ENCODE data around the gene METTL22.

The METTL22 gene

GRCh38 chr16:8679151-8679550 is 57.7 kb downstream of the METTL22 start:
- ATAC-seq (replicated peaks; ENCODE audit: extremely low read depth, poor library complexity, severe bottlenecking) (no peak), DNase-seq (ENCODE audit: low spot score in 2 of 2) (no peak)
- no peak overlapping the region for H3K27ac Mint-ChIP-seq (ENCODE audit: low read depth)
- peaks cover 25% of the 10 kb centered on the region for H3K4me1 Mint-ChIP-seq
- H3K27me3 Mint-ChIP-seq, result no peaks in the 10 kb centered on the region
- no peak overlapping the region for H3K4me3 Mint-ChIP-seq
- peaks cover 10% of the 10 kb centered on the region for H3K36me3 Mint-ChIP-seq (ENCODE audit: insufficient read depth)
- H3K9me3 Mint-ChIP-seq, result peaks cover 6% of the 10 kb centered on the region

- Mint-ChIP-seq H3K9me3 (peaks cover 6% of the 10 kb centered on the region), H3K27ac (ENCODE audit: low read depth) (no peak overlapping the region), H3K27me3 (no peaks in the 10 kb centered on the region), H3K36me3 (ENCODE audit: insufficient read depth) (peaks cover 7% of the 10 kb centered on the region), H3K4me3 (no peak overlapping the region), H3K4me1 (peaks cover 9% of the 10 kb centered on the region)
- no peak for DNase-seq (ENCODE audit: low spot score in 2 of 2)
- ATAC-seq (replicated peaks; ENCODE audit: extremely low read depth, poor library complexity, severe bottlenecking), result no peak
Measured at GRCh38 chr16:8682551-8683259, 61.2 kb downstream of the METTL22 start.

GRCh38 chr16:8683640-8684039 is 62.1 kb downstream of the METTL22 start:
- H3K27ac Mint-ChIP-seq (ENCODE audit: low read depth), result no peak overlapping the region
- H3K27me3 Mint-ChIP-seq, result no peaks in the 10 kb centered on the region
- peaks cover 9% of the 10 kb centered on the region for H3K4me1 Mint-ChIP-seq
- ATAC-seq (replicated peaks; ENCODE audit: extremely low read depth, poor library complexity, severe bottlenecking), result no peak
- H3K36me3 Mint-ChIP-seq (ENCODE audit: insufficient read depth), result peaks cover 9% of the 10 kb centered on the region
- H3K9me3 Mint-ChIP-seq, result peaks cover 6% of the 10 kb centered on the region
- no peak for DNase-seq (ENCODE audit: low spot score in 2 of 2)
- H3K4me3 Mint-ChIP-seq, result no peak overlapping the region

- Mint-ChIP-seq H3K27ac (ENCODE audit: low read depth) (no peak overlapping the region), H3K9me3 (peaks cover 9% of the 10 kb centered on the region), H3K36me3 (ENCODE audit: insufficient read depth) (peaks cover 13% of the 10 kb centered on the region), H3K4me1 (no peaks in the 10 kb centered on the region), H3K4me3 (no peak overlapping the region), H3K27me3 (no peaks in the 10 kb centered on the region)
- ATAC-seq (replicated peaks; ENCODE audit: extremely low read depth, poor library complexity, severe bottlenecking) (no peak), DNase-seq (ENCODE audit: low spot score in 2 of 2) (no peak)
Measured at GRCh38 chr16:8685617-8686016, 64.1 kb downstream of the METTL22 start.

DNA sequence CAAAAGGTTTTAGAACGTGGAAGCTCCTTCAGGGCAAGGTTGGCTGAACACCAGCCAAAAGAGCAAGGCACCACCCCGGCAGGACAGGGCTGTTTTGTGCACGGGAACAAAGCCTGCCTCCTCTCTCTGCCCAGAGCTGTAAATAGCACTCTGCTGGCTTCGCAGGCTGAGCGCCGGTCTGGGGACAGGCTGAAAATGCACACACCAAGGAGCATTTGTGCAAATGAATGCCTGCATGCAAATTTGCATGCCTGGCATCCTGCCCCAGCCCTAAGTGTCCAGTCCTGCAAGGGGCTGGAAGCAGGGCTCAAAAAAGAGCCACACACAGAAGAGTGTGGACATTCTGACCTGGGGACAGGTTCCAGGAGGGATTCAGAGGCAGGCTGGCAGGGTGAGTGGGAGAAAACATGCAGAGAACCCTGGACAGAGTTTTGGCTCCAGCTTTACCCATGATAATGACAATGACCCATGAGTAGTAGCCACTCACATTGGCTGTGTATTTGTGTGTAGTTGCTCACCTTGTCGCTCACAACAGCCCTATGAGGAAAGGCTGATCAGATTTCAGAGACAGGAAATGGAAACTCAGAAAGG is 64.6 kb downstream of the METTL22 start:
- Mint-ChIP-seq H3K27ac (ENCODE audit: low read depth) (no peak overlapping the region), H3K27me3 (no peaks in the 10 kb centered on the region), H3K4me3 (no peak overlapping the region), H3K9me3 (peaks cover 9% of the 10 kb centered on the region), H3K4me1 (no peaks in the 10 kb centered on the region), H3K36me3 (ENCODE audit: insufficient read depth) (peaks cover 13% of the 10 kb centered on the region)
- ATAC-seq (replicated peaks; ENCODE audit: extremely low read depth, poor library complexity, severe bottlenecking) (no peak), DNase-seq (ENCODE audit: low spot score in 2 of 2) (no peak)

DNA sequence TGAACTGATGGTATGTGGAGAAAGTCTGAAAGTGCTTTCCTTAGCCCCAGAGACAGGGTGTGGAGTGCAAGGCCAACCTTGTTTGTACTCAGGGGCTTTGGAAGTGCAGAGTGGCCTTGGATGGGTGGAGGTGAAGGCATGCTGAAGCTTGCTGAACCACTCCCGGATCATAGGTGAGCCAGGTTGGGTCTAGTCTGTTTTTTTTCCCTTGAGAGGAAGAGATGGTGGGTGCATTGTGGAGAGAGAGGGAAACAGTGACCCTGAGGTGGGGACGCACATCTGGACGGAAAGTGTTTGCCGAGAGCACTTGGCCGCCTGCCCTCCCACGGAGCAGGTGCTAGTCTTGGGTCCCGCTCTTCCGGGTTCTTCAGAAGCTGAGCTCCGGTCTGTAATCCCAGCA is 65.4 kb downstream of the METTL22 start:
- H3K36me3 Mint-ChIP-seq (ENCODE audit: insufficient read depth), result peaks cover 13% of the 10 kb centered on the region
- H3K4me3 Mint-ChIP-seq, result no peak overlapping the region
- H3K4me1 Mint-ChIP-seq, result no peaks in the 10 kb centered on the region
- H3K27me3 Mint-ChIP-seq, result no peaks in the 10 kb centered on the region
- DNase-seq (ENCODE audit: low spot score in 2 of 2) (no peak), ATAC-seq (replicated peaks; ENCODE audit: extremely low read depth, poor library complexity, severe bottlenecking) (no peak)
- H3K9me3 Mint-ChIP-seq, result peaks cover 9% of the 10 kb centered on the region
- H3K27ac Mint-ChIP-seq (ENCODE audit: low read depth), result no peak overlapping the region

GRCh38 chr16:8689686-8690085 is 68.2 kb downstream of the METTL22 start:
- peaks cover 9% of the 10 kb centered on the region for H3K9me3 Mint-ChIP-seq
- no peak overlapping the region for H3K27ac Mint-ChIP-seq (ENCODE audit: low read depth)
- H3K27me3 Mint-ChIP-seq, result no peaks in the 10 kb centered on the region
- H3K4me3 Mint-ChIP-seq, result no peak overlapping the region
- no peak for ATAC-seq (replicated peaks; ENCODE audit: extremely low read depth, poor library complexity, severe bottlenecking)
- no peaks in the 10 kb centered on the region for H3K4me1 Mint-ChIP-seq
- peaks cover 9% of the 10 kb centered on the region for H3K36me3 Mint-ChIP-seq (ENCODE audit: insufficient read depth)
- DNase-seq (ENCODE audit: low spot score in 2 of 2), result no peak

- no peak overlapping the region for H3K4me3 Mint-ChIP-seq
- no peak for ATAC-seq (replicated peaks; ENCODE audit: extremely low read depth, poor library complexity, severe bottlenecking)
- DNase-seq (ENCODE audit: low spot score in 2 of 2), result no peak
- no peaks in the 10 kb centered on the region for H3K27me3 Mint-ChIP-seq
- H3K27ac Mint-ChIP-seq (ENCODE audit: low read depth), result no peak overlapping the region
- H3K9me3 Mint-ChIP-seq, result peaks cover 9% of the 10 kb centered on the region
- H3K4me1 Mint-ChIP-seq, result no peaks in the 10 kb centered on the region
- peaks cover 8% of the 10 kb centered on the region for H3K36me3 Mint-ChIP-seq (ENCODE audit: insufficient read depth)
Measured at GRCh38 chr16:8691728-8692127, 70.2 kb downstream of the METTL22 start.

- no peaks in the 10 kb centered on the region for H3K4me1 Mint-ChIP-seq
- no peak overlapping the region for H3K4me3 Mint-ChIP-seq
- no peaks in the 10 kb centered on the region for H3K27me3 Mint-ChIP-seq
- H3K9me3 Mint-ChIP-seq, result no peaks in the 10 kb centered on the region
- ATAC-seq (replicated peaks; ENCODE audit: extremely low read depth, poor library complexity, severe bottlenecking), result no peak
- peaks cover 2% of the 10 kb centered on the region for H3K36me3 Mint-ChIP-seq (ENCODE audit: insufficient read depth)
- DNase-seq (ENCODE audit: low spot score in 2 of 2), result no peak
- H3K27ac Mint-ChIP-seq (ENCODE audit: low read depth), result no peak overlapping the region
Measured at GRCh38 chr16:8694795-8695728, 73.6 kb downstream of the METTL22 start.

DNA sequence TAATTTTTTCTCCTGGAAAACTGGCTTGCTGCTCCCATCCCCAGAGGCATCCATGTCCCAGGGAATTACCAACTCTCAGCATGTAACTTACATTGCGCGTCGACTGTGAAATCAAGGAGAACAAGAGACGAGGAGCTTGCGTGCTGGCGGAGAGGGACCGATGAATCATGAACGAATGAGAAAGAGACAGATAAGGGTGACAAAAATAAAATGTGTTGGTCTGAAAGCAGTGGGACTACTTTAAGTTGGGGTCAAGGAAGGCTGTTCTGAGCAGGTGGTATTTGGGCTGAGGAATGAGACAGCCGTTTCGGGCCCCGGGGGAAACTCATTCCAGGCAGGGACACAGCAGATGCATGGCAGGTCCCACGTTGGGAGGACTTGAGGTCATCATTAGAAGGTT is 75.4 kb downstream of the METTL22 start:
- DNase-seq (ENCODE audit: low spot score in 2 of 2) (no peak), ATAC-seq (replicated peaks; ENCODE audit: extremely low read depth, poor library complexity, severe bottlenecking) (no peak)
- Mint-ChIP-seq H3K27ac (ENCODE audit: low read depth) (no peak overlapping the region), H3K27me3 (no peaks in the 10 kb centered on the region), H3K4me3 (no peak overlapping the region), H3K4me1 (no peaks in the 10 kb centered on the region), H3K36me3 (ENCODE audit: insufficient read depth) (peaks cover 2% of the 10 kb centered on the region), H3K9me3 (no peaks in the 10 kb centered on the region)

DNA sequence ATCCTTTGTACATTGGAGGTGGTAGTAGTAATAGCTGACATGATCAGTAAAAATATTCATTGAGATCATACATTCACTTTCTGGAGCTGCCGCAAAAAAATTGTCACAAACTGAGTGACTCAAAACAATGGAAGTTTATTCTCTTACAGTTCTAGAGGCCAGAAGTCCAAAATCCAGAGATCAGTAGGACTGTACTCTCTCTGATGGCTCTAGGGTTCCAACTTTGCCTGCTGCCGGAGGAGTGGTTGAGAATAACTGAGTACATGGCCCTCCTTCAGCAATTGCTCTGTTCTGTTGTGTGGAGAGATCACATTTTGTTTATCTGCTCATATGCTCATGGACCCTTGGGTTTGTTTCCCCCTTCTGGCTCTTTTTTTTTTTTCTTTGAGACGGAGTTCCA is 76.5 kb downstream of the METTL22 start:
- Mint-ChIP-seq H3K27me3 (no peaks in the 10 kb centered on the region), H3K36me3 (ENCODE audit: insufficient read depth) (peaks cover 2% of the 10 kb centered on the region), H3K4me1 (no peaks in the 10 kb centered on the region), H3K27ac (ENCODE audit: low read depth) (no peak overlapping the region), H3K4me3 (no peak overlapping the region), H3K9me3 (no peaks in the 10 kb centered on the region)
- no peak for DNase-seq (ENCODE audit: low spot score in 2 of 2)
- no peak for ATAC-seq (replicated peaks; ENCODE audit: extremely low read depth, poor library complexity, severe bottlenecking)

Data from central memory CD8-positive, alpha-beta T cell (primary cell).